Lower leg skin (tissue), 3 donors: ENCODE results near the gene NUDT1.

Experiments used
- POLR2A ChIP-seq, 2 donors: fragments of 450-650 bp; IDR thresholded peaks; one replicate each; pipeline ENCODE4 v1.6.1; 2016 to 2017; ENCODE audit warnings: antibody characterized with exemption in 2 of 2, mild to moderate bottlenecking in 1 of 2, moderate library complexity in 1 of 2
- TF ChIP-seq, protein P1 (sequence below), 3 donors: fragments of 450-650 bp; IDR thresholded peaks; one replicate each; pipeline ENCODE4 v1.5.1; 2016; ENCODE audit warnings: antibody characterized with exemption in 3 of 3, mild to moderate bottlenecking in 3 of 3, moderate library complexity in 2 of 3

DNA sequence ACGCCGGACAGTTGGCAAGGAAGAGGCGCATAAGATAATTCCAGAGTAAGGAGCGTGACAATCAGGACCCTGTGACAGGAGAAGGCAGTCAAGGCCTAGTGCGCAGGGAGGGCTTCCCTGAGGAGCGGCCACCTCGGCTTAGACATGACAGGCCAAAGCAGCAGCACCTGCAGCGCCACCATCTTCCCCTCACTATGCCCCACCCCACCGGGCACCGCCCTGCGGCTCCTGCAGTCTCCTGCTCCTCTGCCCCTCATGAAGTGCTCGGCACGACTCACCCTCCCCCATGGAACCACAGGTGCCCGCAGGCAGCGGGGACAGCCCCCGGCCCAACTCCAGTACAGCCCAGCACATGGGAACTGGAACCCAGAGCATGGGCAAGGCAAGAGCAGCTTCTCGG is 21.1 kb upstream of the NUDT1 start:
- TF ChIP-seq, protein P1, sequence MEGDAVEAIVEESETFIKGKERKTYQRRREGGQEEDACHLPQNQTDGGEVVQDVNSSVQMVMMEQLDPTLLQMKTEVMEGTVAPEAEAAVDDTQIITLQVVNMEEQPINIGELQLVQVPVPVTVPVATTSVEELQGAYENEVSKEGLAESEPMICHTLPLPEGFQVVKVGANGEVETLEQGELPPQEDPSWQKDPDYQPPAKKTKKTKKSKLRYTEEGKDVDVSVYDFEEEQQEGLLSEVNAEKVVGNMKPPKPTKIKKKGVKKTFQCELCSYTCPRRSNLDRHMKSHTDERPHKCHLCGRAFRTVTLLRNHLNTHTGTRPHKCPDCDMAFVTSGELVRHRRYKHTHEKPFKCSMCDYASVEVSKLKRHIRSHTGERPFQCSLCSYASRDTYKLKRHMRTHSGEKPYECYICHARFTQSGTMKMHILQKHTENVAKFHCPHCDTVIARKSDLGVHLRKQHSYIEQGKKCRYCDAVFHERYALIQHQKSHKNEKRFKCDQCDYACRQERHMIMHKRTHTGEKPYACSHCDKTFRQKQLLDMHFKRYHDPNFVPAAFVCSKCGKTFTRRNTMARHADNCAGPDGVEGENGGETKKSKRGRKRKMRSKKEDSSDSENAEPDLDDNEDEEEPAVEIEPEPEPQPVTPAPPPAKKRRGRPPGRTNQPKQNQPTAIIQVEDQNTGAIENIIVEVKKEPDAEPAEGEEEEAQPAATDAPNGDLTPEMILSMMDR (IDR thresholded peaks at IDR 0.05): no peak
- TF ChIP-seq POLR2A (IDR thresholded peaks at IDR 0.05): no peak
